ENCODE data around the gene PRKAA1.

PRKAA1 gene

GRCh38 chr5:40841068-40841805 is 43.1 kb upstream of the PRKAA1 start, which contains the start of gene CARD6:
Gene CARD6, plus strand, starts transcription at chr5:40841367. Its CDS starts 16 bp downstream, at chr5:40841383.
- no peaks in the 10 kb centered on the region for H3K36me3 ChIP-seq
- no peaks in the 10 kb centered on the region for H3K27me3 ChIP-seq (ENCODE audit: insufficient read depth, low read depth, severe bottlenecking)
- no peak for DNase-seq
- TF ChIP-seq CTCF (IDR thresholded peaks at IDR 0.05; ENCODE audit: low read depth, low read length) = no peak
- H3K9me3 ChIP-seq (ENCODE audit: severe bottlenecking) = no peaks in the 10 kb centered on the region
- H3K27ac ChIP-seq = no peak within 1 kb of the TSS
- H3K4me3 ChIP-seq (ENCODE audit: low read depth, low read length) = no peak within 1 kb of the TSS

GRCh38 chr5:40838086-40838485 is 39.9 kb upstream of the PRKAA1 start:
- H3K4me3 ChIP-seq (ENCODE audit: low read depth, low read length) = no peak overlapping the region
- no peak overlapping the region for H3K27ac ChIP-seq
- peaks cover 19% of the 10 kb centered on the region for H3K36me3 ChIP-seq
- no peaks in the 10 kb centered on the region for H3K27me3 ChIP-seq (ENCODE audit: insufficient read depth, low read depth, severe bottlenecking)
- no peaks in the 10 kb centered on the region for H3K9me3 ChIP-seq (ENCODE audit: severe bottlenecking)
- TF ChIP-seq CTCF (IDR thresholded peaks at IDR 0.05; ENCODE audit: low read depth, low read length) = no peak
- DNase-seq = no peak

GRCh38 chr5:40834849-40835787 is 36.9 kb upstream of the PRKAA1 start, which contains the start of gene RPL37:
Gene RPL37, minus strand, starts transcription at chr5:40835222. Its CDS starts 37 bp downstream, at chr5:40835185.
- Histone ChIP-seq H3K9me3 (ENCODE audit: severe bottlenecking) (no peaks in the 10 kb centered on the region), H3K27me3 (ENCODE audit: insufficient read depth, low read depth, severe bottlenecking) (no peaks in the 10 kb centered on the region), H3K4me3 (ENCODE audit: low read depth, low read length) (peak within 1 kb of the TSS; percentile 82), H3K36me3 (peaks cover 49% of the 10 kb centered on the region), H3K27ac (peak within 1 kb of the TSS; percentile 97)
- DNase-seq = peak; percentile 97
- TF ChIP-seq CTCF (IDR thresholded peaks at IDR 0.05; ENCODE audit: low read depth, low read length) = no peak

- peak overlapping the region; percentile 82 for H3K4me3 ChIP-seq (ENCODE audit: low read depth, low read length)
- DNase-seq = no peak
Observed at GRCh38 chr5:40834391-40834848, 36.2 kb upstream of the PRKAA1 start.

More at GRCh38 chr5:40834391-40834848, 36.2 kb upstream of the PRKAA1 start:
- Histone ChIP-seq H3K27me3 (ENCODE audit: insufficient read depth, low read depth, severe bottlenecking) (no peaks in the 10 kb centered on the region), H3K27ac (peak overlapping the region; percentile 97), H3K36me3 (peaks cover 56% of the 10 kb centered on the region), H3K9me3 (ENCODE audit: severe bottlenecking) (no peaks in the 10 kb centered on the region)
- no peak for TF ChIP-seq CTCF (IDR thresholded peaks at IDR 0.05; ENCODE audit: low read depth, low read length)

Measured in WERI-Rb-1 (cell line).